NCI-H69 (cell line): ENCODE results near the gene NPAS3.

Source experiments
- DNase-seq: peaks from one replicate; lab custom pipeline; 2025; lab: John Stamatoyannopoulos, UW

NPAS3 gene

DNA sequence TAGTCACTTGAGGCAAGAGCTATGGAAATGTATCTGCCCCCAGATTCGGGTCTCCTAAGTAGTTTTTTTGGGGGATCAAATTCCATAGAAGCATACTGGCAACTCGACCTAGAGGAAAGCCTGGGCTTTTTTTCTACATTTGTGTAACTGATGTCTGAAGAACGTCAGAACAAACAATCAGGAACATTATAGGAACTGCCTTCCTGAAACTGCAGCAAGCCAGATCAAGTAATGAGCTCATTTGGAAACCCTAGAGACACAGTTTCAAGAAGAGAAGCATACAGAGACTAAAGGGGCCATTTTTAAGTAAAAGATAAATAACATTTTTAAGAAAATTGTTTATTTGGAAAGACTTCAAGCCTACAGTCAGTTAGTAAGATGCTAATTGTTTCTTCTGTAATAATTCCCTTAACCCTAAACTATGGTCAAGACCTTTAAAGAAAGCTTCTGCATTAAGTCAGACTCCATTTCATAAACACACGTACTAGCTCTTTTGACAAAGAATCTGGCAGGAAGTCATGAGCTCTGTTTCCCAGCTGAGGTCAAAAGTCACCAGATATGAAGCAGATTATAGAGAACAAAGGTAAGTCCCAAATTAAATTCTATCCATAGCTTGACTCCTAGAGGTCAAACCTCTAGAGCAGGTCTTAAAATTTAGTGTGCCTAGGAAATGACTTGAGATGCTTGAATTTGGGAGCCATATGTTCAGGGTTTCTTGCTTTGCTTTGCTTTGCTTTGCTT is 899.4 kb downstream of the NPAS3 start:
- DNase-seq: no peak

DNA sequence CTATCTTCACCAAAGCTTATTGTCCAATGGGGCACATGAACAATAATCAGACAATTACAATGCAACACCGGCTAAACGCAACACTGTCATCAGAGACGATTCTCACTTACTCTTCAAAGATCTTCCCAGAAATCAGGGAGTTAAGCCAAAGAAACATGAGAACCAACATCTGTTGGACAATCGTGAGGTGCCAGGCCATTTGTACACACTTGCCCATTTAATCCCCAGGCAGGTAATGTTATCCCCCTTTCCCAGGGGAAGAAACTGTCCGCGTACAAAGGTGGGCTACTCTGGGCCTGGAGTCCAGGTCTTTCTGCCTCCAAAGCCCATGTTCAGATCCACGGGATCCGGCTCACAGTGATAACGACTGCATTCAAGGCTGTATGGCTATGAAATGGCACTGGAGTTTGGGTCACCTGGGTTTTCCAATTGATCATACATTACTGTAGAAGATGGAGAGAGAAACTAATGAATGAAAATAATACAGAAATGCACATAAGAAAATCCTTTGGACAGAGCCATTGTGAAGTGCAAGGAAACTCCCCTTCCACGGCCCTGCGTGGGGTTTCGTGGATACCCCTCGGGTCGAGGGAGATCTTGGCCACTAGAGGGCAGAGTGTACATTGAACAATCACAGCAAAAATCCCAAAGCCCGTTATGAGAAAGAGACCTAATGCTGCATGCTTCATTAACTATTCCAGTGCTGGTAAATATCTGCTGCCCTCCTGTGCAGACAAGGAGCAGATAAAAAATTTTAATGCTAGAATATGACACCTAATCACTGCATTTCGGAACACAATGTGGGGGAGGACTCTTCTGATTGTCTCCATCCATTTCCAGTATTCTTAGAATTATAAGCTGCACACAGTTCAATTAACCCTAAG is 900.8 kb downstream of the NPAS3 start:
- DNase-seq: peak; percentile 77

DNA sequence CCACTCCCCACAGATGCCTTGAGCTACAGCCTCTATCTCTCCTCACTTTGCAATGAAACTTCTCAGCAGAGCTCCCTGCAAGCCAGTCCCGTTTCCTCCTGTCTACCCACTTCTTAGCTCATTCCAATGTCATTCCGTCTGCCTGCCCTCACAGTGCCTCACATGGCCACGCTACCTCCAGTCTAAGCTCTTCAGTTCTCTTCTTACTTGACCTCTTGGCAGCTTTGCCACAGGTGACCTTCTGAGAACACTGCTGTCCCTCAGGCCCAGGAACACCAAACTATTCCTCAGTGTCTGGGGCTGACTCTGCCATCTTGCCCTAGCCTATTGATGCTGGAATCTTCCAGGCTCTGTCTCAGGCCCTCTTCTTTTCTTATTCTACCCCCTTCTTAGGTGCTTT is 902.1 kb downstream of the NPAS3 start:
- no peak for DNase-seq

DNA sequence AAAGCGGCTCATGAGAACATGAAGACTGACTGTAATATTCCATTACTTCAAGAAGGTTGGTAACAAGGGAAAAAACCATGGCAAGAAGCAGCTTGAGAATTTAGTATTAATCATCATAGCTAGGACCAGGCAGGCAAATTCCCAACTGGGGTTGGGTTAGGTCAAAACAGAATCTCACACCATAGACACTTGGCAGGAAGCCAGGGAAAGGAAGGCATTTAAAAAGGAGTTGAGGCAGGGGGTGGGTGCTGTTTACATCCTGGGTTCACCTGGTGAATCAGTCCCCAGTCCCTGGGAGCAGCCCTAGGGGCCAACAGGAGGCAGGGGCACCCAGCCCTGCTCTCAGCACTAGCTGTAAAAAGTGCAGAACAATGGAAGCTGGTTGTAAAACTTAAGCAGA is 903.6 kb downstream of the NPAS3 start:
- peak; percentile 47 for DNase-seq

DNA sequence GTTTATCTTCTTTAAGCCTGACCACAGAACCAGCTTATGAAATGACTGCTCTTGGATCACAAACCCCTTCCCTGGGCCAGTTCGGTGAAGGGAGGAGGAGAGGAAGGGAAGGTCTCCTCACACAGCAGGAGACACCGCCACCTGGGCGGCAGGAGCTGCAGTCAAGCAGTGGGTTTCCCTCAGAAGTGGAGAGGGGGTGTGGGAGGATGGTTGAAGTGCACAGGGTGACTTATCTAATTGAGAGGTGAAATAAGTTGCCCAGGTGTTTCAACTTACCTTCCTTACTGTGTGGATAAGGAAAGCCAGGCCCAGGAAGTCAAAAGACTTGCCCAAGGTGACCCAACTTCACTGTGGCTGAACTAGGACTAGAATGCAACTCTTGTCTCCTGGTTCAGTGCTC is 905.4 kb downstream of the NPAS3 start:
- DNase-seq: no peak

DNA sequence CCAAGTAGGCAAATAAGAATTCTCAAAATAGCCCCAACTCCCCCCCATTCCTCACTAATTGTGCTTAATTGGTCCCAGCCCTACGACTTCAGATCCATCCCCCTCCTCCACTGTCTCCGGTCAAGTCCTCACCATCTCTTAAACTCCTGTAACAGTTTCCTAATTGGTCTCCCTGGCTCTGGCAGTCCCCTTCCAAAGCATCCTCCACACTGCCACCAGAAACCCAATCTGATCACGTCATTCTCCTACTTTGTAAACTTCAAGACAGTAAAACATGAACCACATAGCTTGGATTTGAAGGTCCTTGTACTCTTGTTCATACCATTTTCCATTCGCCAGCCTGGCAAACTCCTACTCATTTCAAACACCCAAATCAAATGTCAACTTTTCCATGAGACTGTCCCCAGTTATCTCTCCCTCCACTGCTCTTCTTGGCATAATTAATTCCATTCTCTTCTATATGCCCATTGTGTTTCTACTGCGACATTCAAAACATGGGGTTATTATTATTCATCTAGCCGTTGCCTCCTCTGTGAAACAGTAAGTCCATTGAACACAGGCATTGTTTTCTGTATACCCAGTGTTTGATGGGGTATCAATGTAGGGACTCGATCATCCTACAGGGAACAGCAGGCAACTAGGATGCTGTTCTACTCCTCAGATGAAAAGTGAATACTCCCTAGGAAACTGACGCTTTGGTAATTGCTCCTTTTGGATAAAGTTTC is 907.6 kb downstream of the NPAS3 start:
- DNase-seq: no peak

DNA sequence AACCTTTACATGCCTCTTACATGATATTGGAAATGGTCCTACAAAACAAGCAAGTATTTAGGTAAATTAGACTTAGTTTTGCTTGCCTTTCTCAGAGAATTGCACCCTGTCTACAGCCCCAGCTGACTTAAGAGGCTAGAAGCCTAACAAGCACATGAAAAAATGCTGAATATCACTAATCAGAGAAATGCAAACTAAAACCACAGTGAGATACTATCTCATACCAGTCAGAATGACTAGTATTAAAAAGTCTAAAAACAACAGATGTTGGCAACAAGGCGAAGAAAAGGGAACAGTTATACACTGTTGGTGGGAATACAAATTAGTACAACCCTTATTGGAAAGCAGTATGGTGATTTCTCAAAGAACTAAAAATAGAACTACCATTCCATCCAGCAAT is 908.4 kb downstream of the NPAS3 start:
- no peak for DNase-seq

DNA sequence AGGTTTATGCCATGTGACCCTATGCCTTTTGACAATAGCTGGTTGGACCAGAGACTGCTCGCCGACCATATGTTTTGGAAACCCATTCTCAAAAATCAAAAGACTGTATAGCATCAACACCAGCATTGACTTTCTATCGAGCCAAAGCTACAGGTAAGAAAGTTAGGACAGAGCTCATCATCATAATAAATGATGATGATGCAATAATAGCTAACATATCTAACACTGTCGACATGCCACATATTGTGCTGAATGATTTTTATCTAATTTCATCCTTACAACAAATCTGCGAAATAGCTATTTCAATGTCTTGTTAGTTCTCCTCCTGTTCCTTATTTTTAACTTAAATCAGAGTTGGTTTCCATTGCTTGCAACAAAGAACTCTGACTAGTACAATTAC is 909.3 kb downstream of the NPAS3 start:
- no peak for DNase-seq

DNA sequence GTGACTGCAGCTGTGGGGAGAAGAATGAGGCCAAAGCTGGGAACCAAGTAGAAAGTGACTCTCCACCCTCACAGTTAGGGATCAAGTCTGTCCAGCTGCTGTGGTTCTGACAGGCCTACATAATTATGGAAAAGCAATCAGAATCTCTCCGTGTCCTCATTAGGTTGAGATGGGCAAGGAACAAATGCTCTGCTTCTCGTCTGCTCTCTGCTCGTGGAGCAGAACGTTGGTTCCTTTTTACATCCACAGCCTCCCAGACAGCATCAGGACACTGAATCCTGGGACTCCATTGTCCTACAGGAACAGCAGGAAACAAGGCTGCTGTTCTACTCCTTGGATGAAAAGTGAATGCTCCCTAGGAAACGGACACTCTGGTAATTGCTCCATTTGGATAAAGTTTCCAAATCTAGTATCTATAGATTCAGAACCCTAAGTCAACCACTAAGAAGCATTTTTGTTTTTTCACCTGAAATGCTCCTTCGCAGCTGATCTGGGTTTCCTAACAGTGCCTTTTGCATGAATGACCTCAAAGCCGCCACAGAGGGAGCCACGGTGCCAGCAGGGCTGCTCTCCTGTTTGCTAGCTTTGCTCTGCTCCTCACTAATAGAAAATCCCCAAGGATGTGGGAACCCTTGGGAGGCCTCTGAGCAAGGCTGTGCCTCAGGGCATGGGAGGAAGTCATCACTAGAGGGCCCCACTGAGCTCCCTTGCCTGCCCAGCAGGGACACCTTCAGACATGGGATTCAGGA is 910.2 kb downstream of the NPAS3 start:
- DNase-seq: peak; percentile 88

DNA sequence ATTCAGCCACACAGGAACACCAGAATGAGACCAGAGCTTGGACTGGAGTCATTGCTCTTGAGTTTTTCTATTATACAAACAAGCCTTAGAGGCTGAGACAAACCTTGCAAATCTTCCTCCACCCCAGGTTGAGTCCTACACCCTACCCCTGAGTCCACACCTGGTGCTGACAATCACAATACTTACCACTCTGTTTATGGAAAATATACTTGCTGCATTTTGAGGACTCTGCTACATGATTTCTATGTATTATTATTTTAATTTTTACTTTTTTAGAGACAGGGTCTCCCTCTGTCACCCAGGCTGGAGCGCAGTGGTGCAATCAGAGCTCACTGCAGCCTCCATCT is 910.7 kb downstream of the NPAS3 start:
- no peak for DNase-seq

DNA sequence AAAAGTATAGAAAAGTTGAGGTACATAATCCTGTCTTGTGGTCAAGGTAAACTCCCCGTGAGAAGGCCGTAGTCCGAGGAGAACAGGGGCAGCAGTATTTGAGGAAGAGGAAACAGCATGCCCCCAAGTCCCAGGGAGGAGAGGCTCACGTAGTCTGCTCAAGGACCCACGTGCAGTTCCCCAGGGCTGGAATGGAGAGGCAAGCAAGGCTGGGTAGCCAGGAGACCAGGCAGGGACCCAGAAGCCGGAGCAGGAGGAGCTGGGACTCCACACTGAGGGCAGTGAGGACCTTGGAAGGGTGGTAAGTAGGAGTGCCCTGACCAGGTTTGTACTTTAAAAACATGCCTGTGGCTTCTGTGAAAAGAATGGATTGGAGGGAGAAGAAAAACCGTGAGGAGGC is 912.1 kb downstream of the NPAS3 start:
- no peak for DNase-seq

DNA sequence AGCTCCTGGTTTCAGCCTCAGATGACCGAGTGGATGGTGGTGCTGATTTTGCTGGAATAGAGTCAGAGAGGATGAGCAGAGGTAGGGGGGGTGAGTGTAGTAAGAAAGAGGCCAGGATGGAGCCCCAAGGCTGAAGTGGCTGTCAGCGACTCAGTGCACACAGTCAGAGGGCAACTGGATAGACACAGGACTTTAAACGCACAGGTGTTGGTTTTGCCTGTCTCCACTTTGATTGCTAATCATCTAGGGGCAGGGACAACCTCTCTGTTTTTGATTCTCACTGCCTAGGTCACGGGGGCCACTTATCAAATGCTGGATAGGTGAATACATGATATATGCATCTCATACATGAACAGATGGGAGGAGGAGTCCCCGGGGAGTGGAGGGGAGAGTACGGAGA is 912.7 kb downstream of the NPAS3 start:
- DNase-seq: peak; percentile 56

DNA sequence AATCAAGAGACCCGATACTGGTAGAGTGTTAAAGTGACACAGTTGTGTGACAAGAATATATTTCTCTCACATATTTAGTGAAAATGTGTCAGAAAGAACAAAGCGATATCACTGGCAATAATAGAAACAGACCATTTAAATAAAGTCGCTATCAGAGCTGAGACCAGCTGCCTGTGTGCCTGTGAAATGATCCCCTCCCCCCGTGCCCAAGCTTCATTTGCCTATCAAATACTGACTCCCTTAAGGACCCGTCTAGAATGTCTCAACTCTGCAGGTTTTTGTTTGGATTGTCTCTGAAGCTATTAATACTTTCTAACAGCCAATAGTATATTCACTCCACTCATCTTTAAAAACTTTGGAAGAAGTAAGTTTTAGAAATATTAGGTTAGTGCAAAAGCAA is 913.3 kb downstream of the NPAS3 start:
- DNase-seq: no peak
